ENCODE measurements around the gene EPB41L2. TPM values are rescaled to one million over a fixed set of nuclear protein-coding genes. Genes with fewer than 3 reads are reported as not detected.
A peak's percentile ranks its signal among the peaks of the same experiment; 100 is the strongest.

Gene EPB41L2
- total RNA-seq, 1 donor from 2014 or later, result 136 TPM

DNA sequence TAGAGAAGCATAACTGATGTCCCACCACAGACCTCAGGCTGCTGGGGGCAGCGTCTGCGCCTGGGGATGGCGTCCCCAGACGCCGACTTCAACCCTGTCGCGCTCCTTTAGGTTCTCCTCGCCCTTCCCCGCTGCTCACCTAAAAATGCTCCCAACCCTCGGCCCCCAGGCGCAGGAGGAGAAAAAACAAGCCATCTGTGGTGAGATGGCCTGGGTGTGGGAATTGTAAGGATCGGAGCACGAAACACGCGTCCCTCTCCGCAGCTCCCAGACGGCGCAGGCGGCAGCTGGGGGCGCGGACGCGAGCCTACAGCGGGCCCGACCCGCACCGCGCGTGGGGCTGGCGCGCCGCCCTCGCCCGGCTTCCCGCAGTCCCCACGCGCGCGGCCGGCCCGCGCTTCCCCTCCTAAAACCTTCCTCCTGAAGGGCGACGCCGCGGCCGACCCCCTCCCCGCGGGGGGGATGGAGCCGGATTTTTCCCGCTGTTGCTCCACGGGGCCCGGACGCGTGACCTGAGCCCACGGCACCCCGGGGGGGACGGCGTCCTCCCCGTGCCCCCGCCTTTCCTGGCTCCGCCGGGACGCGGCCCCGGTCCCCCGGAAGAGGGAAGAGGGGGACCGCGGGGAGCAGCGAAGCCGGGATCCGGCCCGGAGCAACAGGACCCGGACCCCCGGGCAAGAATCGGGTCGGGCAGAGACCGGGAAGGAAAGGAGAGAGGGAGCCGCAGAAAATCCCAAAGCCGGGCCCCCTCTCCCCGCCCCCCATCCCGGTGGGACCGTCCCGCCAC is 611 bp downstream of the EPB41L2 start:
- H3K36me3 Mint-ChIP-seq (ENCODE audit: low read depth, unreplicated experiment), result no peaks in the 10 kb centered on the region
- no peaks in the 10 kb centered on the region for H3K9me3 Mint-ChIP-seq (ENCODE audit: unreplicated experiment)
- peaks cover 20% of the 10 kb centered on the region for H3K4me1 Mint-ChIP-seq (ENCODE audit: low read depth, unreplicated experiment)
- TF ChIP-seq, protein P1, sequence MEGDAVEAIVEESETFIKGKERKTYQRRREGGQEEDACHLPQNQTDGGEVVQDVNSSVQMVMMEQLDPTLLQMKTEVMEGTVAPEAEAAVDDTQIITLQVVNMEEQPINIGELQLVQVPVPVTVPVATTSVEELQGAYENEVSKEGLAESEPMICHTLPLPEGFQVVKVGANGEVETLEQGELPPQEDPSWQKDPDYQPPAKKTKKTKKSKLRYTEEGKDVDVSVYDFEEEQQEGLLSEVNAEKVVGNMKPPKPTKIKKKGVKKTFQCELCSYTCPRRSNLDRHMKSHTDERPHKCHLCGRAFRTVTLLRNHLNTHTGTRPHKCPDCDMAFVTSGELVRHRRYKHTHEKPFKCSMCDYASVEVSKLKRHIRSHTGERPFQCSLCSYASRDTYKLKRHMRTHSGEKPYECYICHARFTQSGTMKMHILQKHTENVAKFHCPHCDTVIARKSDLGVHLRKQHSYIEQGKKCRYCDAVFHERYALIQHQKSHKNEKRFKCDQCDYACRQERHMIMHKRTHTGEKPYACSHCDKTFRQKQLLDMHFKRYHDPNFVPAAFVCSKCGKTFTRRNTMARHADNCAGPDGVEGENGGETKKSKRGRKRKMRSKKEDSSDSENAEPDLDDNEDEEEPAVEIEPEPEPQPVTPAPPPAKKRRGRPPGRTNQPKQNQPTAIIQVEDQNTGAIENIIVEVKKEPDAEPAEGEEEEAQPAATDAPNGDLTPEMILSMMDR (IDR thresholded peaks at IDR 0.05; ENCODE audit: insufficient read depth, low read depth, low read length), result no peak
- no peak for TF ChIP-seq EZH2 (IDR thresholded peaks at IDR 0.05; ENCODE audit: insufficient read depth, low read length)
- H3K27ac ChIP-seq (ENCODE audit: low read depth, low read length), result peak overlapping the region; percentile 69
- peak overlapping the region; percentile 72 for H3K4me3 ChIP-seq (ENCODE audit: insufficient read depth, low read depth, low read length)
- H3K79me2 ChIP-seq (ENCODE audit: insufficient read depth, low read length), result peaks cover 35% of the 10 kb centered on the region
- FAIRE-seq, result no peak
- H3K36me3 ChIP-seq (ENCODE audit: insufficient read depth, low read length), result no peaks in the 10 kb centered on the region
- H3K9ac ChIP-seq (ENCODE audit: low read length), result peak overlapping the region; percentile 85
- H3K27ac Mint-ChIP-seq (ENCODE audit: unreplicated experiment), result peak overlapping the region; percentile 90
- peaks cover 32% of the 10 kb centered on the region for H3K4me1 ChIP-seq (ENCODE audit: insufficient read depth, low read length)
- DNase-seq (ENCODE audit: low read depth), result no peak
- H3K4me2 ChIP-seq (ENCODE audit: low read length), result peak overlapping the region; percentile 93
- no peaks in the 10 kb centered on the region for H3K27me3 Mint-ChIP-seq (ENCODE audit: low read depth, unreplicated experiment)
- no peaks in the 10 kb centered on the region for H3K9me3 ChIP-seq (ENCODE audit: insufficient read depth, low read depth, low read length)
- H3K27me3 ChIP-seq (ENCODE audit: insufficient read depth, low read length), result no peaks in the 10 kb centered on the region
- peak overlapping the region; percentile 82 for H2AFZ ChIP-seq (ENCODE audit: low read depth, low read length)
- H3K4me3 Mint-ChIP-seq (ENCODE audit: unreplicated experiment), result peak overlapping the region; percentile 85
- peaks cover 9% of the 10 kb centered on the region for H4K20me1 ChIP-seq (ENCODE audit: insufficient read depth, low read length)

DNA sequence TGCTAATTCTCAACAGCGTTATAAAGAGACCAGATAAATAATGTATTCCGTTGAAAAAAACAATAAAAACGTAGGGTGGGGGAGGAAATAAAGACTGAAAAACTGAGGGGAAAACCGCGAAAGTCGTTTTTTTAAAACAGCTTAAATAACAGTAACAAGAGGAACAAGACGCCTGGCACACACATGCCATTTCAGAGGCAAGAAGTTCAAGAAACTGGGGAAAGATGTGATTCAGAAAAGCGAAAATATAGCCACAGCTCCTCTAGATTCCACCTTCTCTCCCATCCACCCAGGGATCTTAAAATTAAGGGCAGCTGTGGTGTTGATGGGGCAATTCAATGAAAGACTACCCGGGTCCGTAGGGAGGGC is 1.3 kb downstream of the EPB41L2 start:
- H3K27me3 ChIP-seq (ENCODE audit: insufficient read depth, low read length), result no peaks in the 10 kb centered on the region
- Mint-ChIP-seq H3K4me3 (ENCODE audit: unreplicated experiment) (peak overlapping the region; percentile 84), H3K36me3 (ENCODE audit: low read depth, unreplicated experiment) (no peaks in the 10 kb centered on the region), H3K9me3 (ENCODE audit: unreplicated experiment) (peaks cover 1% of the 10 kb centered on the region), H3K4me1 (ENCODE audit: low read depth, unreplicated experiment) (peaks cover 24% of the 10 kb centered on the region), H3K27me3 (ENCODE audit: low read depth, unreplicated experiment) (no peaks in the 10 kb centered on the region), H3K27ac (ENCODE audit: unreplicated experiment) (peak overlapping the region; percentile 27)
- no peak for TF ChIP-seq EZH2 (IDR thresholded peaks at IDR 0.05; ENCODE audit: insufficient read depth, low read length)
- TF ChIP-seq, protein P1 (IDR thresholded peaks at IDR 0.05; ENCODE audit: insufficient read depth, low read depth, low read length), result no peak
- FAIRE-seq, result no peak
- H4K20me1 ChIP-seq (ENCODE audit: insufficient read depth, low read length), result peaks cover 13% of the 10 kb centered on the region
- H3K9me3 ChIP-seq (ENCODE audit: insufficient read depth, low read depth, low read length), result no peaks in the 10 kb centered on the region
- peak overlapping the region; percentile 85 for H3K9ac ChIP-seq (ENCODE audit: low read length)
- H3K4me1 ChIP-seq (ENCODE audit: insufficient read depth, low read length), result peaks cover 32% of the 10 kb centered on the region
- peak overlapping the region; percentile 93 for H3K4me2 ChIP-seq (ENCODE audit: low read length)
- H3K79me2 ChIP-seq (ENCODE audit: insufficient read depth, low read length), result peaks cover 42% of the 10 kb centered on the region
- no peak overlapping the region for H3K27ac ChIP-seq (ENCODE audit: low read depth, low read length)
- no peak for DNase-seq (ENCODE audit: low read depth)
- H2AFZ ChIP-seq (ENCODE audit: low read depth, low read length), result no peak overlapping the region
- peak overlapping the region; percentile 72 for H3K4me3 ChIP-seq (ENCODE audit: insufficient read depth, low read depth, low read length)
- H3K36me3 ChIP-seq (ENCODE audit: insufficient read depth, low read length), result no peaks in the 10 kb centered on the region
